Activated CD4-positive, alpha-beta T cell treated with anti-CD3 and anti-CD28 coated beads for 1 hour (primary cell): ENCODE results near the gene OPTC.

Experiments
- DNase-seq: peaks from one replicate; pipeline ENCODE4 v3.0.0-alpha.2; 2020

Gene OPTC

GRCh38 chr1:203539831-203540546 is 46.0 kb downstream of the OPTC start:
- no peak for DNase-seq

GRCh38 chr1:203544485-203544884 is 50.5 kb downstream of the OPTC start:
- DNase-seq: no peak

- DNase-seq: no peak
Observed at GRCh38 chr1:203544978-203545816, 51.2 kb downstream of the OPTC start.

DNA sequence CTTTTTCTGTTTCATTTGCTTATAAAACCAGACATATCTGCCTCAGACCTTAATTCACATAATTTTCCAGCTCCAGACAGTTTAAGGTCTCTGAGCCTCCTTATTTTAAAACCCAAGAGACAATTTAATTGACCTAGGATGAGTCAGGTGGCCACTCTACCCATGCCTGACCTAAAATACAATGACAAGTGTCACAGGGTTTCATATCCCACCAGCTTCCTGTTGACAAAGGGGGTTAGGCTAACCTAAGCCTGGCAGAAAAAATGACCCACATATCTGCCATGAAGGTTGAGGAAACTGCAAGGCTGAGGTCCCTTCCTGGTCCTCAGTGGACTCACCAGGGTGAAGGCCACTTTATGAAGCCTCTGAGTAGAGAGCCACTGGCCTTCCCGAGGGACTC is 52.3 kb downstream of the OPTC start:
- no peak for DNase-seq

GRCh38 chr1:203547147-203547546 is 53.2 kb downstream of the OPTC start:
- DNase-seq: no peak

GRCh38 chr1:203547771-203548421 is 53.9 kb downstream of the OPTC start:
- DNase-seq: no peak

DNA sequence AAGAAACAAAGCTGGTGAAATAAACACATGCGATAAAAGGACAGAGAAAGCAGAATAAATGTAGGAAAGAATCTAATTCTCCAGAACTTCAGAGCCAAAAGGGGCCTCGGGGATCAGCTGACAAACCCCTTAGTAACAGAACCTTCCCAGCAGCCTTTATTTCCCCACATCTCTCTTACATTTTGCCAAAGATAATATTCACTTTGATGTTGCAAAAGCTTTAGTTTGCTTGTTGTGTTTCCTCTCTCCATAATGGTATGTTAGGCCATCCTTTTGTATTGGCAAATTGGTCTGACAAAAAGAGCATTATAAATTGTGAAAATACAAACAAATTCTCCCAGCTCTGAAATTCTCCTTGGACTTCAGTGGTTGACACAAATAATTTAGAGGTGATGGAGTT is 54.9 kb downstream of the OPTC start:
- no peak for DNase-seq

DNA sequence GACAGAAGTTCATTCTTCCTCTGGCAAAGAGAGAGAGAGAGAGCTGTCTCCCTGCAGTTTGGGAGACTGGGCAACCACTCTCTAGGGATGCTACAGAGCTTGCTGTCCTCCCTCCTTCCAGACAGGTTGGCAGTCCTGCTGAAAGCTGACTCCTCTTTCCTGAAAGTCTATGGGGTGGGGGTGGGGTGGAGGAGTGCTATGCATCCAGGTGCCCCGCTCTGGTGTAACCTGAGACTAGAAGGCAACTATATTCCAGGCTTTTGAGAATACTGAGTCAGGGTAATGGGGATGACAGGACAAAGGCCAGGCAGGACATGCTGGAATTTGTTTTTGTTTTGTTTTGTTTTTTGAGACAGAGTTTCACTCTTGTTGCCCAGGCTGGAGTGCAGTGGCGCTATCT is 55.4 kb downstream of the OPTC start:
- DNase-seq: no peak

DNA sequence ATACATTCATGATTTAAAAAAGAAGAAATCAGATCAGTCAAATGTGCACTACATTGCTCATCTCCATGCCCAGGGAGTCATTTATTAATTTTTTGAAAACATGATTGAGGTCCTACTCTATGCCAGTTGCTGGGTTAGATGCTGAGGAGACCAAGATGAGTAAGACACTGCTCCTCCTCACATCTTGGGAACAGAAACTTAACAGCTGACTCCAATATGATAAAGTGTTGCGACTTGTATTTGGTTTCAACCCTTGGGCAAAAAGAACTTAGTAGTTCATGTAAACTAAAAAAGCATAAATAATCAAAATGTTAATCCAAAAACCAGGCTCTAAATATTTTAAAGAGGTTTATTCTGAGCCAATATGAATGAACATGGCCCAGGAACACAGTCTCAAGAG is 56.9 kb downstream of the OPTC start:
- DNase-seq: no peak

GRCh38 chr1:203551550-203551949 is 57.6 kb downstream of the OPTC start:
- no peak for DNase-seq

- DNase-seq: no peak
Observed at GRCh38 chr1:203553496-203553895, 59.5 kb downstream of the OPTC start.

GRCh38 chr1:203554071-203554470 is 60.1 kb downstream of the OPTC start:
- DNase-seq: no peak

DNA sequence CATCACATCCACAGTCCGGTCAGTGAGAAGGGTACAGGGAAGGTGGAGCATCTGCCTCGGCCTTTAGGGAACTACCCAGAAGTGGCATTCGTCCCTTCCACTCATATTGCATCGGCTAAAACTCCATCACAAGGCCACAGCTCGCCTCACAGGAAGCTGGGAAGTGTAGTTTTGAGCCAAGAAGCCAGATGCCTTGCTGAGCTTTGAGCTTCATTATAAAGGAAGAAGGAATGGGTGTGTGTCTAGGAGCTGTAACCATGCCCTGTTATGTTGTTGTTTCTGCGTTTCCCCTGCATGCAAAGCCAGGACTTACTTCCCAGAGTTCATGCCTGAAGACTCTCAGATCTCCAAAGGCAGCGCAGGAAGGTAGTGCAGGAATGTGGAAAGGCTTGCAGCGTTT is 61.1 kb downstream of the OPTC start:
- DNase-seq: no peak

GRCh38 chr1:203555511-203556046 is 61.6 kb downstream of the OPTC start:
- DNase-seq: no peak

GRCh38 chr1:203556047-203556851 is 62.3 kb downstream of the OPTC start:
- no peak for DNase-seq

DNA sequence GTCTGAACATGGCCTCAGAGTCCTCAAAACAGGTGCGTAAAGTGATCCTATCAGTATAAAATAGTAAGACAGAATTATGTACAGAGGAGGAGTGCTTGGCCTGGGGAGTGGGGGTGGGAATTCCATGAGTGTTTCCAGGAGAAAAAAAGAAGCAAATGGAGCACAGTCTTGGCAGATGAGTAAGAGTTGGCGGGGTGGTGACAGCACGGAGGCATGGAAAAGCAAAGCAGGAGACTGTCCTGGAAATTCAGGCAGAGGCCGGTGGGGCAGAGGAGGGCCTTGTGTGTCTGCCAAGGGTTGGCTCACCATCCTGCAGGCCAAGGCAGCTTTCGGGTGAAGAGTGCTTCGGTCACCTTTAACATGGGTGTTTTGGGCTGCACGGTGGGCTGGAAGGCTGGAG is 63.4 kb downstream of the OPTC start:
- no peak for DNase-seq

GRCh38 chr1:203558064-203558760 is 64.3 kb downstream of the OPTC start:
- DNase-seq: no peak
